GM21360 (cell line): ENCODE results near the gene CARD9.
A peak's percentile ranks its signal among the peaks of the same experiment; 100 is the strongest.

Experiments used
- ATAC-seq: cut with Tn5 transposase; IDR thresholded peaks from one replicate; pipeline ENCODE4 v1.9.1; 2021; ENCODE audit warnings: mild to moderate bottlenecking, moderate library complexity; ENCODE audit not compliant: unreplicated experiment

The CARD9 gene

DNA sequence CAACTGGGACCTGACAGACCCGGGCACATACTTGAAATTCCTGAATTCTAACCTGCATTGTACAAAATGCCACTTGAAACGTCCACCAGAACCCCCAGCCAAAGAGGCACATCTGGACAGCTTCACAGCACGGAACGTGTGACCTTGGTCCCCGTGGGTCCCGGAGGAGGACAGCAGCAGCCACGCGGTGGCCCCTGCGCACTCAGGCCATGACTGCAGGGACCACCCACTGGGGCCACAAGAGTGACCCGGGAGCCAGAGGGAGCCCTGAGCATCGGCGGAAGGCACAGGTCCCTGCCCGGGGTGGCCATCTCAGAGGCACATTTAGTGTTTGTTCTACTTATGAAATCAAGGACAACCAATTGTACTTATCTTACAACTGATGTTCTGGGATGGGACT is 28.6 kb upstream of the CARD9 start:
- no peak for ATAC-seq

DNA sequence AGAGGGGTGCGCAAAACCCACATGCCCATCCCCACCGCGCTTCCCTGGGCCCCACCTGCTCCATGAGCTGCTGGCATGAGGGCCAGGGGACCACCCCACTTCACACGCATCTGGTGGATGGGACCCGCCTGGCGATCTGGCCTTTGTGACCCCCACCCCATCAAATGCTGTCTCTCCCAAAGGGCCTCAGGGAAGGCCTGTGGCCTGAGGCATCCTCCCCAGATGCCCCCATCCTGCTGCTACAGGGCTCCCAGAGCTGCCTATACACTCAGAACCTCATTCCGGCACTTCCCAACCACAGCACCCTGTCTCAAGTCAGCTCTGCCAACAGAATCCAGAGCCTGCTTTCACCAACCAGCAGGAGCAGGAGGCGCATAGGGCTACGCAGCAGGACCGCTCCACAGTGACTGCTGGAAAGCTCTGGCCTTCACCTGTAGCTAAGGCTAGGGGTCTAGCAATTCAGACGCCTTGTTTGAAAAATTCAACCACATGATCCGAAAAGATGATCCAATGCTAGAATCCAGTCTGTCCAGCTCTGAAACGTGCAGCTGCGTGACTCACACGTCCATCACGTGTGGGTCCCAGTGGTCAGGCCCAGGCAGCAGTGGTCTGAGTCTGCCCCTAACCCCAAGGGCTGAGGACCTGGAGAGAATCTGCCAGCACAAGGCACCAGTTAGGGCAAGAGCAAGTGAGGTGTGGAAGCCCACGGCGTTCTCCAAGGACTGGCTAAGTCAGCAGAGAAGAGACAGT is 27.9 kb upstream of the CARD9 start:
- ATAC-seq = no peak

DNA sequence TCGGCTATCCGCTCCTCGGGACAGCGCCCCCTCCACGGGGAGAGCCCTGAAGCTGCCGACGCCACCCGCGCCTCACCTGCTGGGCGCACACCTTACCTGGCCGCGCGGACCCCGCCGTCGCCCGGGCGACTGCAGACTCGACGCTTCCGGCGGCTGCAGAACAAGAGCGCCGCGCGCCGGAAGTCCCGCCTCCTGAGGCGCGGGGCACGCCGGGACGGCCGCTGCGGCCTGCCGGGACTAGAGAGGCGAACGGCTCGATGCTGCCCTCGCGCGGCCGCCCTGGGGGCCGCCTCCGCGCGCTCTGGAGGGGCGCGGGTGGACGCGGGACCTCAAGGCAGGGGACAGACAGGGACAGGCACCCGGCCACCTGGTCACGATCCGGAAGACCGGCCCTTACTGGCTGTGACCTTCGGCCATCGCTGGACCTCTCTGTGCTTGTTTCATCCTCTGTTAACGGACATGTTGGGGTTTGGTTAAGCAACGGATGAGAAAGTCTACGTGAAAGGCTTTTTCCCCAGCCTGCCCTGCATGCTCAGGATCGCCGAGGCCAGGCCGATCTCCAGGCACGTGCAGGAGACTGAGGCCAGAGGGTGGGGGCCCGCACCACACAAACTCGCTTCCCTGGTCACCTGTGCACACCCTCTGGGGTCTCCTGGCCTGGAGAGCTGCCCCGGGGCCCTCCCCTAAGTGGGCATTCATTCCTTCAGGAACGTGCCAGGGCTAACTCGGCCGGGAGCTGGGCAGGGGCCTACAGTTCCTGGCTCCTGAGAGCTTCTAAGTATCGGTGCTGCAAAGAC is 26.8 kb upstream of the CARD9 start, which contains the start of gene SNAPC4:
TSS of gene SNAPC4 (minus strand) at position 133 of the 797 bp plus-strand sequence. CDS start 1,742 bp downstream, outside the sequence.
- peak; percentile 59 for ATAC-seq

DNA sequence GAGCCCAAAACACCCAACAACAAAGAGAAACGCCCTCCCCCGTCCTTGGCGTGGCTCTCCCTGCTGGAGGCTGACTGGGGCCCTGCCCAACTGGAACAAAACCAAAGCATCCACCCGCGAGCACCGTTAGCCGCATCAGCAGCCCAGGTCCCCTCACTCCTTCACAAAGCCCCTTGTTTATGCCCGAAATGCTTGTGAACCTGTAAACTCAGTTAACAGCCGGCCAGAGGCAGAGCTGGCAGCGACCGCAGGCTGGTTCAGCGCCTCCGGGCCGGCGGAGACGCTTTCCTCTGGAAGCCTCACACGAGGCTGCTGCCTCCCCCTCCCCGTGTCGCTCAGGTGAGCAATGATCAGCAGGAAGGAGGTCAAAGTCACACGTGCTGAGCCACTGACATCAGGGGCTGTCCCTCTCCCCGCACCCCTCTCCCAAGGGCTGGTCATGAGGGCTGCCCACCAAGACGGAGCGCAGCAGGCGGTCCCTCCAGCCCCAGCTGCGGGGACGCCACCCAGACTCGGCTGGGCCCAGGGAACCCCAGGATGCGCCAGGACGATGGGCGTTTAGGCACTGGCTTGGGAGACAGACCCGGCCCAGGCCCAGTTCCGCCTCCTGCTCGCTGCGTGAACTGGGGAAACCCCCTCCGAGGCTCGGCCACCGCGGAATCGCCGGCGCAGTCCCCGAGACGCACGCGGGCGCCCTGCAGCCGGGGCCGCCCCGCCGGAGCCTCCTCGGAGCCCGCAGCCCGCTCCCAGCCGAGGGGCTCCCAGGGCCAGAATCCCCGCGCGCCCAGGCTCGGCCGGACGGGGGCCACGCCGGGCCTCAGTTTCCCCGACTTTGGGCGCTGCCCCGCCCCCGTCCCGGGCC is 25.9 kb upstream of the CARD9 start:
- ATAC-seq = peak; percentile 25

DNA sequence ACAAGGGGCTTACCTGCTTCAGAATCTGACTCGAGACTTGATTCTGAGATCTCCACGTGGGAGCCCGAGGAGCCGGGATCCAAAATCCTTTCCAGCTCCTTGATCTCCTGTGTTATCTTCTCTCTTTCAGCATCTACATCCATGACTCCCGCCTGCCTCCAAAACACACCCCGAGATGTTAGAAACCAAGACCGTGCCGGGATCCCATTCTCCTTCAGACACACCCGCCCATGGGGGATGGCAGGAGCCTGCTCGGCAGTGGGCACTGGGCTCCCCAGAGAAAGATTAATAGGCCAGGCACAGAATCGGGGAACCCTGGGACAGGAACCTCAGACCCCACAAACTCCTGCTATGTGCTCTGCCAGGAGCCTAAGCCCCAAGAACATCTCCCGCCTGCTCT is 24.8 kb upstream of the CARD9 start:
- no peak for ATAC-seq

DNA sequence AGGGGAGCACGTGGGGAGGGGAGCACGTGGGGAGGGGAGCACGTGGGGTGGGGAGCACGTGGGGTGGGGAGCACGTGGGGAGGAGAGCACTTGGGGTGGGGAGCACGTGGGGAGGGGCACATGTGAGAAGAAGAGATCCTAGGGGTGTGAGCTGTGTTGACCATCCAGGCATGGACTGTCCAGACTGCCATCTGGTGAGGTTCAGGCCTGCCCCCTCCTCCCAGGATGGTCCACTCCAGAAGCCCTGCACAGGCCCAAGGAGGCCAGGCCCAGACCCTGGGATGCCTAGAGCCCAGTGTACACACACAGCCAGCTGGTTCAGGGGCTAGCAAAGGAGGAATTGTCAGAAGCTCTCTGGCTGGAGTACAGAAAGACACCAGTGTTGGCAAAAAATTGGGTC is 24.2 kb upstream of the CARD9 start:
- ATAC-seq = no peak

DNA sequence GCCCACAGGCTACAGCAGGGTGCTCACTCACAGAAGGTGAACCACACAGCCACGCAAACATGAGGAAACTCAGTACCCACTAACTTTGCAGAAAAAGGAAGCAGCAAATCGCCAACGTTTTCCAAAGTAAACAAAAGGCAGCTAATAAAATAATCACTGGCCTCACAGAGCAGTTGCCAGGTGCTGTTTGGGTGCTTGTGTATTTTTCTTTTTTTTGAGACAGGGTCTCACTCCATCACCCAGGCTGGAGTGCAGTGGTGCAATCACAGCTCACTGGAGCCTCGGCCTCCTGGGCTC is 22.7 kb upstream of the CARD9 start:
- ATAC-seq = no peak

GRCh38 chr9:136395345-136396218 is 22.1 kb upstream of the CARD9 start:
- no peak for ATAC-seq

DNA sequence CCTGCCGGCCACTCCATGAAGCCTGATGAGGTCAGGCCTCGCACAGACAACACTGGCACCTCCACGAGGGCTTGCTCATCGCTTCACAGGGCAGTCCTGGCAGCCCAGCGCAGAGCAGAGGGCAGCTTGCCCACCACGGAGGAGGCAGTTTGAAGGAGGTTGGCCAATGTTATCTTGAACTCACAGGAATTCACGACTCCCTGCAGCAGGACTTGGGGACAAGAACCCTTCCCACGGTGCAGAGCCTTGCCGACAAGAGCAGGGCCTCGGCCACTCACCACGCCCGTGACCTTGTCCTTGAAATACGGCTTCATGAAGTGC is 21.5 kb upstream of the CARD9 start:
- ATAC-seq = no peak

- no peak for ATAC-seq
Observed at GRCh38 chr9:136394312-136395019, 21.0 kb upstream of the CARD9 start.

DNA sequence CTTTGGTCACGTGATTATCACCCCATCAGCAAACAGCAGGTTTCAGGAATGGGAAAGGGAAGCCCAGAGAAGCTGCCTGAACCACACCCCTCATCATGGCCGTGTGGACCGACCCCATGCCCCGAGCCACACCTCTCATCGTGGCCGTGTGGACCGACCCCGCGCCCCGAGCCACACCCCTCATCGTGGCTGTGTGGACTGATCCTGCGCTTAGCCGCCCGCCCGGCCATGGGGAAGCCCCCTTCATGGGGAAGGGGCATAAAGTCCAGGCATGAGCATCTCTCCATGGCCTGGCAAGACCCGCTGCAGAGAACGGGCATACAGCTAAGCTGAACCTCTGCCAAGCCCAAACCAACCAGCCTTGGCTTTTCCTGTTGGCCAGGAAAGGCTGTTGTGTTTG is 20.1 kb upstream of the CARD9 start:
- ATAC-seq = no peak

DNA sequence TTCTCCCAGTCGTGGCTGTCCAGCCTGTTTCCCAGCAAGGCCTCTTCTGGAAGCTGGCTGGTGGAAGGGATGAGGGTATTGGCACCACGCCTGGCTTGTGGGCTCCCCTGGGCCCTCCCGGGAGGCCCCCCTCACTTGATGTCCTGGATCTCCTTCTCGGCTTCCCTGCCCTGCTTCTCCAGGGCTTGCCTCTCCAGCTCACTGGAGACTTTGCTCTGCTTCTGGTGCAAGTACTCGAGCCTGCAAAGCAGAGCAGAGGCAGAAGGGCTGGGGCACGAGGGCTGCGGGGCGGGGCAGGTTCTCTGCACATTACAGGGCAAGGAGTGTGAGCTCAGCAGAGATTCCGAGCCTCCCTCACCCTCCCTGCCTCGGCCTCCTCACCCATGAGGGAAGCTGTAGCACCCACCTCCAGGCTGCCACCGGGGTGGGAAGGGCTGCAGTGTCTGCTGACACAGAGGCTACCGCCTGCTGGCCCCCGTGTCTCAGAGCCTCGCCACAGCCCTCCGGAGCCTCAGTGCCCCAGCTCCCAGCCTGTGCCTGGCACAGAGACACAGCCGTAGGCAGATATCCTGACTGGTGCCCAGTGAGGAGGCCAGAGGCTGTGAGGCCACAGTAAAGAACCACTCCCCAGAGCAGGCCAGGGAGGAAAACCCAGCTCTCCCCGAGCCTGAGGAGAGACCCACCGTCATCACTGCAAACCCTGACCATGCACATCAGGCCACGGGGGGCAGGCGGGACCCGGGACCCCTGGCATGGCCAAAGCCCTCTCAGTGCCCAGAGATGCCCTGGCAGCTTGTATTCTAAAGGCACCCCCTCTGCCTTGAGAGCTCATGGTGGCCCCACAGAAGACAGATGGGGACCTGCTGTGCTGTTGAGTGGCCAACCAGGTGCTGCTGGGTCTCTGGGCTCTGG is 19.3 kb upstream of the CARD9 start:
- ATAC-seq = no peak

DNA sequence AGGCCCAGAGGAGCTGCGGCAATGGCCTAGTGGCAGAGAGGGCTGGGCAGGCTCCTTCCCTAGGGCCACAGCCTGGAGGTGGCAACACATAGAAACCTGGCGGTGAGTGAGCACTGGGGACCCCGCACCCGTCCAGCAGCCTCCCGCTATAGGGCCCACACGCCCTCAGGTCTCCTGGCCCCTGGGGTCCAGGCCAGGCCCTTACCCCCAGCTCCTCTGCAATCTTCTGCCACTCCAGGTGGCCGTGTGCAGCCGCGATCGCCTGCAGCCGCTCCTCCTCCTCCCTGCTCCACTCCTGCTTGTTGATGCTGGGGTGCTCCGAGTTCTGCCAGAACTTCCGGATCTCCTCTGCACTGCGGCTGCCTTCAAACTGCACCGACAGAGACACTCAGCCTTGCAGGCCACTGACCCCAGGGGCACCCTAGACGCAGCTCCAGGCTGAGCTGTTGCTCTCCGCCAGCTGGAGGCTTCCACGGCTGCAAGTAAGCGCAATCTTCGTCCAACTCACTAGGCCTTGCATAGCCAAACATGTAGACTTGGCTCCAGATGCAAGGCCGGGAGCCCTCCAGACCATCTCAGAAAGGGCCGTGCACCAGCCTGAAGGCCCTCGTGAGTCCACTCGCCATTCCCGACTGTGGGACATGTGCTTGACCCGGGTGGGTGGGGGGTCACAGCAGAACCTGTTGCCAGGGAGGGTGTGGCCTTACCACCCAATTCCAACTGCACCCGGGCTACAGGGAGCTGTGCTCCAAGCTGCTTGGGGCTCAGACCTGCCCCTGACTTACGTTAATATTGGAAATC is 18.5 kb upstream of the CARD9 start:
- no peak for ATAC-seq

GRCh38 chr9:136389396-136389795 is 15.9 kb upstream of the CARD9 start:
- no peak for ATAC-seq

DNA sequence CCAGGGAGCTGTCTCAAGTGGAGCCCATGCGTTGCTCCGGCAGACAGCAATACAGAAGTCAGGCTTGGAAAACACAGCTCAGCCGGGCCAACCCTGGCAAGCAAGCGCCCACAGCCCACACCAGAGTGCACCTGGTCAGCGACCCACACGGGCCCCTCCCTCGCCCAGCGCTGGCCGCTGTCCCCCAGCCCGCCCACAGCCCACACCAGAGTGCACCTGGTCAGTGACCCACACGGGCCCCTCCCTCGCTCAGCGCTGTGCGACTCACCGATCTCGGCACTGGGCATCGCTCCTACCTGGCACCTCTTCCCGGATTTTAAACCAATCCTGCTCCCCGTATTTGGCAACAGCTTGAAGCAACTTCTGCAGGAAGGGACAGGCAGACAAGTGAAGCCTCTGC is 13.7 kb upstream of the CARD9 start:
- ATAC-seq = no peak

DNA sequence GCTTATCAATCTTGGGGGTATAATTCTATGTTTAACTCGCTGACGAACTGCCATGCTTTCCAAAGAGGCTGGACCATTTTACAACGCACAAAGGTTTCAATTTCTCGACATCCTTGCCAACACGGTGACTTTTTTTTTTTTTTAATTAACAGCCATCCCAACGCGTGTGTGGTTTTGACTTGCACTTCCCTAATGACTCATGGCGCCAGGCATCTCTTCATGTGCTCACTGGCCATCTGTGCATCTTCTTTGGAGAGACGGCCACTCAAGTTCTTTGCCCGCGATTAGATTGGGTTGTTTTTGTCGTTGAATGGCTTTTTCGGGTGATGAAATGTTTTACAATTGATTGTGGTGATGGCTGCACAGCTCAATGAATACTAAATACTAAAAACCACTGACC is 12.5 kb upstream of the CARD9 start:
- ATAC-seq = no peak

DNA sequence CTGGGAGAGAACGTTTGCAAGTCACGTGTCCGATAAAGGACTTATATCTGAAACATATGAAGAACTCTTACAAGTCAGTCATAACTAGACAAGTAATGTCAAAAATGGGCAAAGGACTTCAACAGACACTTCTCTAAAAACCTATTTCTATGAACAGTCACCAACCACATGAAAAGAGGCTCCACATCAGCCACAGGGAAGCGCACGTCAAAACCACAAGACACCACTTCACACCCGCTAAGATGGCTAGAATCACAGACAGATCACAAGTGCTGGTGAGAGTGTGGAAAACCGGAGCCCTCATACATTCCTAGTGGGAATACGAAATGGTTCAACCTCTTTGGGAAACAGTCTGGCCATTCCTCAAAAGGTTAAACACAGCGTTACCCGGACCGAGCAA is 11.5 kb upstream of the CARD9 start:
- ATAC-seq = no peak

DNA sequence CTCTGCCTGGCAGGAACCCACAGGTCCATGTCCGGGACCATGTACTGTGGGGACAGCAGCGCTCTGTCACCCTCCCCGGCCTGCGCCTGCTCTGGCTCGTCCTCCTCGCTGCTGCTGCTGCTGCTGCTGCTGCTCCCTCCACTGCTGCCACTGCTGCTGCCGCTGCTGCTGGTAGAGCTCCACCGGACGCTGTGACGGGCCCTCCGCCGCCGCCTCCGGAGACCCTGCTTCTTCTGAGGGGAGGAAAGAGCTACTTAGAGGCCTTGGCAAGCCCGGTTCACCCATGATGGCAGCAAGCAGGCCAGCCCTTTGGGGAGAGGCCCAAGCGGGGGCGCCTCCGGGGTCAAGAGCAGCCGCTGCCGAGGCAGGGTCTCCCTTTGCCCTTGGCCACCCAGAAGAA is 10.0 kb upstream of the CARD9 start:
- ATAC-seq = no peak
